ENCODE results near the gene SYNGR3. TPM values are rescaled to one million over a fixed set of nuclear protein-coding genes. Genes with fewer than 3 reads are reported as not detected.
"Not testable (repeated sequence)": the region's sequence is repeated elsewhere in the genome, so short reads cannot be mapped to it uniquely, and the experiment has no call there.

The SYNGR3 gene
- total and polyA plus RNA-seq, 3 experiments from 2014 or later, result 2.1 to 3.6 (median 3.4) TPM

DNA sequence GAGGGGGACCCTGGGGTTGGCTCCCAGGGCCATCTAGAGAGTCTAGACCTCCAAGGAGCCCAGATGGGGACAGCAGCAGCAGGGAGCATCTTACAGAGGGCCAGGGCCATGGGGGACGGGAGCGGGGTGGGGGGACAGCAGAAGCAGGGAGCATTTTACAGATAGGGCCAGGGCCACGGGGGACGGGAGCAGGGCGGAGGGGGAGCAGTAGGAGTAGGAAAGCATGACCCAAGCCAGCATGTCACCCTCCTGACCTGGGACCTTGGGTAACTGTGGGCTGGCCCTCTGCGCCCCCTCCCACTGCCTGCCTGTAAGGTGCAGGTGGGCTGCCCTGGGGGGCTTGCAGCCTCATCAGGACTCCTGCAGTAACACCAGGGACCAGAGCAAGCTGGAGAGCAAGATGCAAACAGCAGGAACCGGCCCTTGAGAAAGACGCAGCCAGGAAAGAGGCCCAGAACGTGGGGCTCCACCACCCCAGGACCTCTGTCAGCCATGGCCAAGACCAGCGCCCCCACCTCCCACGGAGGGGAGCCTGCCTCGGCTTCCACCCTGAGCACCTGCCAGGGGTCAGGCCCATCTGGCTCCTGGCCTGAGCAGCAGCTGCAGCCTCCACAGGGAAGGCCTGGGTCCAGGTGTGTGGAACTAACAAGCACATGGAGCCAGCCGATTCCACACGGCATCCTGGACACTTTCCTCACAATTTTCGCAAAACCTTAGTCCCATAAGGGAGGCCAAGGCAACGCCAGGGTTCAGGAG lies 17.5 kb downstream of the SYNGR3 start:
- DNase-seq, result no peak
- Histone ChIP-seq H3K27me3 (ENCODE audit: insufficient read depth, low read length, poor library complexity, severe bottlenecking) (no peaks in the 10 kb centered on the region), H3K4me3 (ENCODE audit: low read length) (peak overlapping the region; percentile 69), H3K4me1 (ENCODE audit: insufficient read depth, low read length) (peaks cover 42% of the 10 kb centered on the region), H3K9me3 (ENCODE audit: low read length) (no peaks in the 10 kb centered on the region), H3K27ac (ENCODE audit: low read depth, low read length) (peak overlapping the region; percentile 79), H3K36me3 (ENCODE audit: insufficient read depth, low read length) (peaks cover 4% of the 10 kb centered on the region)
- ChIA-PET POLR2A (interaction anchor here (1.1 kb wide), 1 partner anchor 16 kb away, joined by 4 read pairs; no protein-coding TSS in a partner anchor), CTCF (interaction anchor here (1.2 kb wide), 1 partner anchor 15 kb away, joined by 3 read pairs; no protein-coding TSS in a partner anchor)
- H3K9me3 Mint-ChIP-seq, result no peaks in the 10 kb centered on the region
- H3K36me3 Mint-ChIP-seq, result peaks cover 0 to 17% (median 0%) of the 10 kb centered on the region in 3 donors
- no peaks in the 10 kb centered on the region for H3K27me3 Mint-ChIP-seq
- peaks cover 28 to 61% (median 30%) of the 10 kb centered on the region in 3 donors for H3K4me1 Mint-ChIP-seq
- peak overlapping the region; percentile 62 to 97 (median 90) for H3K27ac Mint-ChIP-seq
- peak overlapping the region; percentile 74 to 93 (median 88) for H3K4me3 Mint-ChIP-seq

DNA sequence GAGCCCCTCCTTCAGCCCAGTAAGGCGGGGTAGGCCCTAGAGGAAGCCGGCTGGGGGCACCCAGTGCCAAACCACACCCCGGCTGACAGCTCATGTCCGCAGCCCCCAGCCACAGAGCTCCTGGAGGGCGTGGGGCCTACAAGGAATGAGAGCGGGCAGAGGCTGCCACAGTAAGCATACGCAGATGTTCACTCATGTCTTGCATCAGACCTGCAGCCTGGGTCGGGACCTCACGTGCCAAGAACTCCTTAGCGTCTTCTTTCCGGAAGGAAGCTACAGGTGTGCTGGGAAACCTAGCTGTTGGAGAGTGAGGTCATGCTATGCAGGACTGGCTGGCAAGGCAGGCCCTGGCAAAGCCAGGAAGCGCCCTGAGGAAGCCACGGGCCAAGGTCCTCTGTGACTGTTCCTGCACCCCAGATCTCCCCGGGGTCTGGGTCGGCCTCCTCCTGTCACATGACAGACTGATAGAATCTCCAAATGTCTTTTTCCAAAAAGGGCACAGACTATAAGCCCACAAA lies 18.3 kb downstream of the SYNGR3 start:
- no peaks in the 10 kb centered on the region for H3K36me3 ChIP-seq (ENCODE audit: insufficient read depth, low read length)
- POLR2A ChIA-PET, result interaction anchor here (1.0 to 1.1 kb wide), 2 partner anchors 14 to 17 kb away, joined by 3 to 4 read pairs; no protein-coding TSS in a partner anchor
- no peaks in the 10 kb centered on the region for H3K9me3 Mint-ChIP-seq
- H3K4me1 ChIP-seq (ENCODE audit: insufficient read depth, low read length), result peaks cover 42% of the 10 kb centered on the region
- H3K4me3 ChIP-seq (ENCODE audit: low read length), result peak overlapping the region; percentile 69
- H3K9me3 ChIP-seq (ENCODE audit: low read length), result no peaks in the 10 kb centered on the region
- H3K4me1 Mint-ChIP-seq, result peaks cover 28 to 59% (median 30%) of the 10 kb centered on the region in 3 donors
- H3K4me3 Mint-ChIP-seq, result peak overlapping the region; percentile 74 to 93 (median 88)
- CTCF ChIA-PET, result interaction anchor here (1.2 kb wide), 1 partner anchor 14 kb away, joined by 3 read pairs; no protein-coding TSS in a partner anchor
- H3K27ac ChIP-seq (ENCODE audit: low read depth, low read length), result peak overlapping the region; percentile 79
- H3K36me3 Mint-ChIP-seq, result peaks cover 0 to 14% (median 0%) of the 10 kb centered on the region in 3 donors
- no peaks in the 10 kb centered on the region for H3K27me3 ChIP-seq (ENCODE audit: insufficient read depth, low read length, poor library complexity, severe bottlenecking)
- peak in 1 of 5 donors; percentile 37 for DNase-seq
- H3K27me3 Mint-ChIP-seq, result no peaks in the 10 kb centered on the region
- peak overlapping the region; percentile 62 to 97 (median 92) for H3K27ac Mint-ChIP-seq

DNA sequence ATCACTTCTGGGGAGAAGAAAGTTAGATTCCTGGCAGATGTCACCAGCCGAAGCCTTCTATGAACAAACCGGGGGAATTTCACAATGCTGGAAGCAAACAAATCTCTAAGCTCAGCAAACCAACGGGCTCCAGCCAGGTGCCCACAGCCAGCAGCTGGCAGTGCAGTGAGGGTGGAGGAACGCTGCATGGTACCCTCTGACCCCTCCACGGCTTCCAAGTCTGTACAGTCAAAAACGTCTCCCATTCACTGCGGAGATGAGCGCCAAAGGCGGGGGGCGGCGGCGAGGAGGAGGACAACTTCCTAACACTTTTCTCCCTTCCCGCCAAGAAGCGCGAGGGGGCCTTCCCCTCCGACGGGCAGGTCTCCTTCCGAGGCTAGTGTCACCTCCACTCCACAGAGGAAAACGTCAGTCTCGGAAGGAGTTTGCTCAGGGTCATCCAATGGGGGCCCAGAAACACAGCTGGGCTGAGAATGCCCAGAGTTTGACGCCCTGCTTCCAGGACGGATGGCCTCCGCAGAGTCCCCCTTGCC lies 18.9 kb downstream of the SYNGR3 start:
- no peaks in the 10 kb centered on the region for H3K27me3 Mint-ChIP-seq
- H3K4me3 Mint-ChIP-seq, result peak overlapping the region; percentile 74 to 93 (median 88)
- H3K9me3 Mint-ChIP-seq, result no peaks in the 10 kb centered on the region
- no peaks in the 10 kb centered on the region for H3K36me3 ChIP-seq (ENCODE audit: insufficient read depth, low read length)
- H3K27ac Mint-ChIP-seq, result peak overlapping the region; percentile 62 to 97 (median 92)
- peak in 2 of 5 donors; percentile 31 to 35 for DNase-seq
- peaks cover 0 to 14% (median 0%) of the 10 kb centered on the region in 3 donors for H3K36me3 Mint-ChIP-seq
- peaks cover 28 to 56% (median 30%) of the 10 kb centered on the region in 3 donors for H3K4me1 Mint-ChIP-seq
- H3K9me3 ChIP-seq (ENCODE audit: low read length), result no peaks in the 10 kb centered on the region
- H3K27me3 ChIP-seq (ENCODE audit: insufficient read depth, low read length, poor library complexity, severe bottlenecking), result no peaks in the 10 kb centered on the region
- ChIA-PET CTCF (interaction anchor here (1.2 kb wide), 1 partner anchor 14 kb away, joined by 3 read pairs; no protein-coding TSS in a partner anchor), POLR2A (interaction anchor here (0.7 to 1.1 kb wide), 4 partner anchors 15 to 44 kb away, joined by 3 to 4 read pairs (median 4); partner anchors contain the start of gene RPS2)
- peak overlapping the region; percentile 79 for H3K27ac ChIP-seq (ENCODE audit: low read depth, low read length)
- H3K4me1 ChIP-seq (ENCODE audit: insufficient read depth, low read length), result peaks cover 42% of the 10 kb centered on the region
- peak overlapping the region; percentile 69 for H3K4me3 ChIP-seq (ENCODE audit: low read length)

DNA sequence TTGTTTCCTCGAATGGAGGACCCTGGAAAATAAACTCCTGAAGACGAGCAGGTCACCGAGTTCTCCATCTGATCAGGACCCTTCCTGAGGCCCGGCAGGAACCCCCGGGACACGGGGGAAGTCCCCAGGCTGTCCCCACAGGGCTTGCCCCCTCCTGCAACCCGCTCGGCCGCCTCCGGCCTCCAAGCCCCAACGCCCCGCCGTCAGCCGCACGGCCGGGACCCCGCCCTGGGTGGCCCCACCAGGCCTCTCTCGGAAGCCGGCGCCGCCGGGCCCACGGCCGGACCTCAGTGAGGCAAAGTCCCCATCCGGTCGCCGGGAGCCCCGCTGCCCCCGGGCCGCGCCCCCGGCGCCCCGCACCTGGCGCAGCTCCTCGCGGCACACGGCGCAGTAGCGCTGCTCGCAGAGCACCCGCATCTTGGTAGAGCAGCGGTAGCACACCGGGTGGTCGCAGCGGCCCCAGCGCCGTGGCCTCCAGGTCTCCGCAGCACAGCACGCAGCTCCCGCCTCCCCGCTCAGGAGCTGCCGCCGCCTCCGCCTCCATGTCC lies 19.5 kb downstream of the SYNGR3 start:
- H3K27ac ChIP-seq (ENCODE audit: low read depth, low read length), result peak overlapping the region; percentile 79
- H3K27me3 Mint-ChIP-seq, result no peaks in the 10 kb centered on the region
- ChIA-PET POLR2A (interaction anchor here (0.7 to 1.0 kb wide), 3 partner anchors 15 to 45 kb away, joined by 3 to 4 read pairs (median 4); partner anchors contain the start of gene RPS2), CTCF (no interaction called here)
- H3K4me3 ChIP-seq (ENCODE audit: low read length), result peak overlapping the region; percentile 69
- H3K27me3 ChIP-seq (ENCODE audit: insufficient read depth, low read length, poor library complexity, severe bottlenecking), result no peaks in the 10 kb centered on the region
- peaks cover 0 to 14% (median 0%) of the 10 kb centered on the region in 3 donors for H3K36me3 Mint-ChIP-seq
- H3K9me3 ChIP-seq (ENCODE audit: low read length), result no peaks in the 10 kb centered on the region
- H3K4me1 ChIP-seq (ENCODE audit: insufficient read depth, low read length), result peaks cover 38% of the 10 kb centered on the region
- H3K4me1 Mint-ChIP-seq, result peaks cover 28 to 51% (median 30%) of the 10 kb centered on the region in 3 donors
- H3K36me3 ChIP-seq (ENCODE audit: insufficient read depth, low read length), result no peaks in the 10 kb centered on the region
- peak overlapping the region; percentile 62 to 100 (median 92) for H3K27ac Mint-ChIP-seq
- no peaks in the 10 kb centered on the region for H3K9me3 Mint-ChIP-seq
- peak overlapping the region; percentile 74 to 93 (median 88) for H3K4me3 Mint-ChIP-seq
- DNase-seq, result peak in 1 of 5 donors; percentile 26

DNA sequence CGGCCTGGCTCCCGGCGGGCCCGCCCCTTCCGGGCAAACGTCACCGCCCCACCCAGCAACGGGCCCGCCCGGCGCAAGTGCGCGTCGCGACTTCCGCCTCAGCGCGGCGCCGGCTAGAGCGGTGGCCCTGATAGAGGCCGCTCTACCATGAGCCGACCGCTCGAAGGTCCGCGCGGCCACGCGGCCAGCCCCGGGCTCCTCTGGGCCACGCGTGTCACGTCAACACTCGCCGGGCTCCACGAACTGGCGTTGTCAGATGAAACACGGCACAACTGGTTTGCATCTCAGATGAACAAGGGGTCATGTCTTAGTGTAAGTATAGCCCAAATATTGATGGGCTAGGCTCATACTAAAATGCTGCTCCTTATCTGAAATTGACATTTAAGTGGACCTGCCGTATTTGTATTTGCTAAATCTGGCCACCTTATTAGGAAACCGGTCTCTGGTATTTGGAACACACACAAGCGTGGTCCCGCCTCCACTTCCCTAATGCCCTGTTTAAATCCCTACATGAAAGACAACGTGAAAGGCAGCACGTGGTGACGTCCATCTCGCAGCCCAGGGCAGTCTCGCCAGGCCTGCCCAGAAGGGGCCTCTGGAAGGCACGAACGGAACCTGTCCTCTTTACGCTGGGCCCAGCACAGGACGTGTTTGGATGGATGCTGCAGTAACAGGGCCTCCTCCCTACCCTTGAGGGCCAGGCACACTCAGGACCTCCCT lies 20.2 kb downstream of the SYNGR3 start, which contains the start of gene ZNF598:
Gene ZNF598 (minus strand): TSS at position 31 of the 720 bp plus-strand sequence.
- DNase-seq, result peak; percentile 73 to 85 (median 76)
- Mint-ChIP-seq H3K36me3 (peaks cover 0 to 12% (median 0%) of the 10 kb centered on the region in 3 donors), H3K4me3 (peak within 1 kb of the TSS; percentile 90 to 96 (median 92)), H3K9me3 (no peaks in the 10 kb centered on the region), H3K27me3 (no peaks in the 10 kb centered on the region), H3K27ac (peak within 1 kb of the TSS; percentile 95 to 100 (median 98)), H3K4me1 (peaks cover 28 to 46% (median 30%) of the 10 kb centered on the region in 3 donors)
- Histone ChIP-seq H3K4me1 (ENCODE audit: insufficient read depth, low read length) (peaks cover 34% of the 10 kb centered on the region), H3K4me3 (ENCODE audit: low read length) (peak within 1 kb of the TSS; percentile 98), H3K36me3 (ENCODE audit: insufficient read depth, low read length) (no peaks in the 10 kb centered on the region), H3K27me3 (ENCODE audit: insufficient read depth, low read length, poor library complexity, severe bottlenecking) (no peaks in the 10 kb centered on the region), H3K9me3 (ENCODE audit: low read length) (no peaks in the 10 kb centered on the region), H3K27ac (ENCODE audit: low read depth, low read length) (peak within 1 kb of the TSS; percentile 95)
- POLR2A ChIA-PET, result no interaction called here
- CTCF ChIA-PET, result no interaction called here

DNA sequence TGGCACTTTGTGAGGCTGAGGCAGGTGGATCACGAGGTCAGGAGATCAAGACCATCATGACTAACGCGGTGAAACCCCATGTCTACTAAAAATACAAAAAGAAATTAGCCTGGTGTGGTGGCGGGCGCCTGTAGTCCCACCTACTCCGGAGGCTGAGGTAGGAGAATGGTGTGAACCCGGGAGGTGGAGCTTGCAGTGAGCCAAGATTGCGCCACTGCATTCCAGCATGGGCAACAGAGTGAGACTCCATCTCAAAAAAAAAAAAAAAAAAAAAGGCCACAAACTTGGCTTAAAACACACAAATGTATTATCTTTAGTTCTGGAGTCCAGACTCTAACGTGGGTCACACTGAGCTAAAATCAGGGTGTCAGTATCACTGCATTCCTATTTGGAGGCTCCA lies 22.0 kb downstream of the SYNGR3 start:
- ChIA-PET CTCF (interaction anchor here (1.1 to 1.5 kb wide), 3 partner anchors 11 to 141 kb away, joined by 3 to 7 read pairs (median 4); no protein-coding TSS in a partner anchor), POLR2A (interaction anchor here (0.7 kb wide), 1 partner anchor 51 kb away, joined by 3 read pairs; no protein-coding TSS in a partner anchor)
- not testable (repeated sequence) for DNase-seq; H3K27me3 ChIP-seq (ENCODE audit: insufficient read depth, low read length, poor library complexity, severe bottlenecking); H3K36me3 Mint-ChIP-seq; H3K4me3 ChIP-seq (ENCODE audit: low read length); H3K9me3 ChIP-seq (ENCODE audit: low read length); H3K27ac ChIP-seq (ENCODE audit: low read depth, low read length); H3K9me3 Mint-ChIP-seq; H3K36me3 ChIP-seq (ENCODE audit: insufficient read depth, low read length); H3K27me3 Mint-ChIP-seq
- Mint-ChIP-seq H3K4me1 (peaks cover 24 to 31% (median 24%) of the 10 kb centered on the region in 3 donors), H3K27ac (peak overlapping the region in 4 of 8 donors; percentile 17 to 74 (median 40)), H3K4me3 (peak overlapping the region in 1 of 7 donors; percentile 75)
- H3K4me1 ChIP-seq (ENCODE audit: insufficient read depth, low read length), result peaks cover 32% of the 10 kb centered on the region

DNA sequence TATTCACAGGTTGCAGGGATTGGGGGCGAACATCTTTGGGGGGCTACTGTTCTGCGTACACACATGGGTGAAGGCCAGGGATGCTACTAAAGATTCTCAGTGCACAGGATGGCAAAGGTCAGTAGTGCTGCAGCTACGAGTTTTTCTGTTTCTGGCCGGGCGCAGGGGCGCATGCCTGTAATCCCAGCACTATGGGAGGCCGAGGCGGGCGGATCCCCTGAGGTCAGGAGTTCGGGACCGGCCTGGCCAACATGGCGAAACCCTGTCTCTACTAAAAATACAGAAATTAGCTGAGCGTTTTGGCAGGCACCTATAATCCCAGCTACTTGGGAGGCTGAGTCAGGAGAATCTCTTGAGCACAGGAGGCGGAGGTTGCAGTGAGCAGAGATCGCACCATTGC lies 23.8 kb downstream of the SYNGR3 start:
- Histone ChIP-seq H3K27me3 (ENCODE audit: insufficient read depth, low read length, poor library complexity, severe bottlenecking) (no peaks in the 10 kb centered on the region), H3K27ac (ENCODE audit: low read depth, low read length) (no peak overlapping the region), H3K4me1 (ENCODE audit: insufficient read depth, low read length) (peaks cover 14% of the 10 kb centered on the region), H3K36me3 (ENCODE audit: insufficient read depth, low read length) (no peaks in the 10 kb centered on the region), H3K4me3 (ENCODE audit: low read length) (no peak overlapping the region), H3K9me3 (ENCODE audit: low read length) (no peaks in the 10 kb centered on the region)
- CTCF ChIA-PET, result interaction anchor here (0.8 to 2.0 kb wide), 4 partner anchors 9 to 127 kb away, joined by 3 to 10 read pairs (median 4); no protein-coding TSS in a partner anchor
- H3K27ac Mint-ChIP-seq, result no peak overlapping the region
- H3K4me3 Mint-ChIP-seq, result no peak overlapping the region
- no peaks in the 10 kb centered on the region for H3K9me3 Mint-ChIP-seq
- H3K27me3 Mint-ChIP-seq, result peaks cover 3% of the 10 kb centered on the region in 2 donors
- POLR2A ChIA-PET, result no interaction called here
- DNase-seq, result no peak
- H3K4me1 Mint-ChIP-seq, result peaks cover 10 to 13% (median 12%) of the 10 kb centered on the region in 3 donors
- peaks cover 0 to 4% (median 0%) of the 10 kb centered on the region in 3 donors for H3K36me3 Mint-ChIP-seq

Data from CD8-positive, alpha-beta memory T cell (primary cell).